HCT116 (cell line): ENCODE results near the gene ASF1A. TPM values are rescaled to one million over a fixed set of nuclear protein-coding genes. Genes with fewer than 3 reads are reported as not detected.

Experiments used
- ATAC-seq: fragments of 200-7000 bp; cut with Tn5 transposase; 2 replicates; pipeline ENCODE4 v1.9.1; 2020; ENCODE audit warnings: mild to moderate bottlenecking, moderate library complexity
- BruUV-seq: library from RNA; stranded (reverse); fragments of 400-500 nt; replicated peaks from 2 replicates; lab custom pipeline; 2021; lab: Mats Ljungman, UMichigan
- CTCF ChIA-PET: fragments of 300-600 bp; sonication (Branson Sonifier 250); formaldehyde crosslinking; loops from one replicate; lab custom pipeline; 2021; ENCODE audit warnings: antibody characterized with exemption; lab: Charles Lee
- POLR2A ChIA-PET: fragments of 300-600, 350-600 bp; sonication (Branson Sonifier 250); formaldehyde crosslinking; loops from one replicate; lab custom pipeline; 2021; ENCODE audit warnings: antibody characterized with exemption; lab: Charles Lee
- RAD21 ChIA-PET, 2 experiments: fragments of 300-600 bp; sonication (Branson Sonifier 250); formaldehyde crosslinking; loops; one replicate each; lab custom pipeline; 2023; ENCODE audit warnings: low total read pairs in 2 of 2; ENCODE audit not compliant: uncharacterized antibody in 2 of 2, unreplicated experiment in 2 of 2, low non-redundant PET in 1 of 2; lab: Charles Lee
- DNase-seq: peaks from one replicate; pipeline ENCODE4 v3.0.0-alpha.2; 2010; ENCODE audit warnings: low read depth, low spot score
- H2AFZ ChIP-seq: fragments of 200-600 bp; shearing (Covaris generic), sonication (generic); 2 replicates; pipeline ENCODE4 v1.6.1; 2017; ENCODE audit warnings: low read depth, mixed run types, mixed read lengths, antibody characterized with exemption, low read length; ENCODE audit not compliant: poor library complexity, severe bottlenecking
- H3K27ac ChIP-seq: 2 replicates; pipeline ENCODE4 v1.5.1; 2012; ENCODE audit warnings: low read depth, low read length
- H3K27me3 ChIP-seq: fragments of 200-600 bp; sonication (generic); 2 replicates; pipeline ENCODE4 v1.6.1; 2016; ENCODE audit warnings: mixed run types, low read length, mixed read lengths; ENCODE audit not compliant: insufficient read depth
- H3K36me3 ChIP-seq, 2 experiments: fragments of 200-500 bp in 1 of 2; fragments of 200-600 bp in 1 of 2; sonication (Bioruptor generic) in 1 of 2; sonication (generic) in 1 of 2; 2 replicates each; pipeline versions ENCODE4 v1.5.1 to v1.6.1; 2014 to 2016; ENCODE audit warnings: low read length in 2 of 2, inconsistent platforms in 1 of 2, mixed read lengths in 1 of 2, mixed run types in 1 of 2; ENCODE audit not compliant: insufficient read depth in 2 of 2, control insufficient read depth in 1 of 2
- H3K4me1 ChIP-seq, 2 experiments: fragments of 200-600 bp in 1 of 2; sonication (generic) in 1 of 2; 2 replicates each; pipeline versions ENCODE4 v1.5.1 to v1.6.1; 2012 to 2017; ENCODE audit warnings: low read length in 2 of 2, inconsistent platforms in 1 of 2, mild to moderate bottlenecking in 1 of 2, mixed read lengths in 1 of 2, mixed run types in 1 of 2, moderate library complexity in 1 of 2; ENCODE audit not compliant: insufficient read depth in 2 of 2, control insufficient read depth in 1 of 2
- H3K4me2 ChIP-seq: fragments of 200-600 bp; sonication (generic); 2 replicates; pipeline ENCODE4 v1.6.1; 2017; ENCODE audit warnings: mixed run types, low read length, mixed read lengths
- H3K4me3 ChIP-seq, 2 experiments: fragments of 200-600 bp in 1 of 2; sonication (generic) in 1 of 2; replicated peaks in 1 of 2; 2 replicates each; pipeline ENCODE4 v1.5.1; 2011 to 2016; ENCODE audit warnings: low read length in 2 of 2, control low read depth in 1 of 2, low read depth in 1 of 2, mild to moderate bottlenecking in 1 of 2, mixed read lengths in 1 of 2, mixed run types in 1 of 2
- H3K79me2 ChIP-seq: fragments of 200-600 bp; sonication (generic); 2 replicates; pipeline ENCODE4 v1.6.1; 2017; ENCODE audit warnings: mild to moderate bottlenecking, mixed run types, low read length, moderate library complexity, mixed read lengths; ENCODE audit not compliant: insufficient read depth
- H3K9ac ChIP-seq: fragments of 200-600 bp; sonication (generic); 2 replicates; pipeline ENCODE4 v1.6.1; 2016; ENCODE audit warnings: low read length, mixed read lengths
- H3K9me2 ChIP-seq: fragments of 200-600 bp; sonication (generic), shearing (Covaris generic); 2 replicates; pipeline ENCODE4 v1.6.1; 2017; ENCODE audit warnings: mixed run types, mild to moderate bottlenecking, moderate library complexity; ENCODE audit not compliant: insufficient read depth
- H3K9me3 ChIP-seq, 2 experiments: fragments of 200-500 bp in 1 of 2; fragments of 200-600 bp in 1 of 2; sonication (Bioruptor generic) in 1 of 2; sonication (generic) in 1 of 2; 2 replicates each; pipeline ENCODE4 v1.6.1; 2014 to 2017; ENCODE audit warnings: low read length in 2 of 2, mixed read lengths in 2 of 2, inconsistent platforms in 1 of 2, low read depth in 1 of 2, mild to moderate bottlenecking in 1 of 2, mixed run types in 1 of 2, moderate library complexity in 1 of 2; ENCODE audit not compliant: control insufficient read depth in 1 of 2, insufficient read depth in 1 of 2
- H4K20me1 ChIP-seq: fragments of 200-600 bp; sonication (generic), shearing (Covaris generic); 2 replicates; pipeline ENCODE4 v1.6.1; 2017; ENCODE audit warnings: mixed run types, mild to moderate bottlenecking, moderate library complexity; ENCODE audit not compliant: insufficient read depth
- CBX3 ChIP-seq: IDR thresholded peaks from 2 replicates; pipeline ENCODE4 v1.6.1; 2012; ENCODE audit warnings: low read depth
- EGR1 ChIP-seq: IDR thresholded peaks from 2 replicates; pipeline ENCODE4 v1.6.1; 2012; ENCODE audit warnings: low read depth
- ELF1 ChIP-seq: IDR thresholded peaks from 2 replicates; pipeline ENCODE4 v1.6.1; 2012; ENCODE audit warnings: low read depth, borderline replicate concordance
- EZH2 ChIP-seq: fragments of 200-600 bp; sonication (generic); IDR thresholded peaks from 2 replicates; pipeline ENCODE4 v1.6.1; 2017; ENCODE audit warnings: antibody characterized with exemption, mixed run types
- EZH2phosphoT487 ChIP-seq: fragments of 200-600 bp; IDR thresholded peaks from 2 replicates; pipeline ENCODE4 v1.6.1; 2018; ENCODE audit warnings: antibody characterized with exemption, borderline replicate concordance
- SP1 ChIP-seq: IDR thresholded peaks from 2 replicates; pipeline ENCODE4 v1.6.1; 2012; ENCODE audit warnings: low read depth
- TCF7L2 ChIP-seq: IDR thresholded peaks from 2 replicates; pipeline ENCODE4 v1.7.0; 2011; ENCODE audit warnings: borderline replicate concordance, inconsistent platforms; ENCODE audit not compliant: insufficient read depth, insufficient read length; ENCODE audit errors: extremely low read depth
- YY1 ChIP-seq: IDR thresholded peaks from 2 replicates; pipeline ENCODE4 v1.6.1; 2011; ENCODE audit warnings: low read length, low read depth, moderate library complexity, mild to moderate bottlenecking; ENCODE audit not compliant: insufficient replicate concordance; ENCODE audit errors: extremely low read depth
- ZFX ChIP-seq: fragments of 450-650 bp; IDR thresholded peaks from 2 replicates; pipeline ENCODE4 v1.6.1; 2017
- ZNF274 ChIP-seq: fragments of 200-500 bp; sonication (Bioruptor generic); IDR thresholded peaks from 2 replicates; pipeline ENCODE4 v1.6.1; 2014; ENCODE audit warnings: mild to moderate bottlenecking, low read depth, low read length, inconsistent platforms
- intact Hi-C: fragments of 100-400 bp; cut with micrococcal nuclease; formaldehyde crosslinking; loops from 2 replicates; pipeline ENCODE4 v1.10.0; 2022
- total RNA-seq: library from RNA; stranded (reverse); gene quantifications from one replicate; pipeline ENCODE4 v1.2.1, GENCODE V29; 2021; ENCODE audit not compliant: unreplicated experiment
- TF ChIP-seq, protein P1 (sequence below): IDR thresholded peaks from 2 replicates; pipeline ENCODE4 v1.6.1; 2012

The ASF1A gene
- total RNA-seq, 1 experiment from 2014 or later, result 23.3 TPM

DNA sequence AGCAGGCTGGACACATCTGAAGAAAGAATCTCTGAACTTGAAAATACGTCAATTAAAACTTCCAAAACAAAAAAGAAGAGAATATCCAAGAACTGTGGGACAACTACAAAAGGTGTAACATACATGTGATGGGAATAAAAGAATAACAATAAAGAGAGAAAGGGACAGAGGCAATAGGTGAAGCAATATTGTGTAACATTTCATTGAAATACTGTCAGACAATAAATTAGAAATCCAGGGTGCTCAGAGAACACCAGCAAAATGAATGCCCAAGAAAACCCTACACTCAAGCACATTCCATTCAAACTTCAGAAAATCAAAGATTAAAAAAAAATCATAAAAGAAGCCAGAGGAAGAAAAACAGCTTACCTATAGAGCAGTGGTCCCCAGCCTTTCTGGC is 33.6 kb upstream of the ASF1A start:
- Histone ChIP-seq H3K4me1 (no peaks in the 10 kb centered on the region), H3K27ac (no peak overlapping the region), H3K4me2 (no peak overlapping the region), H3K27me3 (no peaks in the 10 kb centered on the region), H3K9ac (no peak overlapping the region), H3K36me3 (no peaks in the 10 kb centered on the region), H2AFZ (no peak overlapping the region), H3K4me3 (no peak overlapping the region), H3K9me3 (no peaks in the 10 kb centered on the region), H3K79me2 (0 out of 2 replicates have a peak, but pooled peaks cover 4% of the 10 kb centered on the region)
- ATAC-seq (no peak), DNase-seq (no peak)
- intact Hi-C loops, result no loop called here
- CTCF ChIA-PET, result no interaction called here
- no TSS peak for BruUV-seq
- POLR2A ChIA-PET, result no interaction called here
- RAD21 ChIA-PET, result interaction anchor here in 1 of 2 experiments (0.6 kb wide), 1 partner anchor 320 kb away, joined by 3 read pairs; no protein-coding TSS in a partner anchor
- TF ChIP-seq YY1 (no peak), ZFX (no peak), ZNF274 (no peak), SP1 (no peak), EZH2phosphoT487 (no peak), EZH2 (no peak), EGR1 (no peak), CBX3 (no peak), ELF1 (no peak), TCF7L2 (no peak)
- TF ChIP-seq, protein P1, sequence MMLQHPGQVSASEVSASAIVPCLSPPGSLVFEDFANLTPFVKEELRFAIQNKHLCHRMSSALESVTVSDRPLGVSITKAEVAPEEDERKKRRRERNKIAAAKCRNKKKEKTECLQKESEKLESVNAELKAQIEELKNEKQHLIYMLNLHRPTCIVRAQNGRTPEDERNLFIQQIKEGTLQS, result no peak
- TF ChIP-seq, all 23 proteins: peak for 0
- no peaks in the 10 kb centered on the region for H3K9me2 ChIP-seq
- no peaks in the 10 kb centered on the region for H4K20me1 ChIP-seq

- no peaks in the 10 kb centered on the region for H3K27me3 ChIP-seq
- ChIA-PET RAD21 (no interaction called here), CTCF (no interaction called here)
Measured at GRCh38 chr6:118860880-118861279, 33.1 kb upstream of the ASF1A start.

More at GRCh38 chr6:118860880-118861279, 33.1 kb upstream of the ASF1A start:
- DNase-seq (no peak), ATAC-seq (0 out of 2 replicates have a peak, but pooled peaks have one; percentile 14)
- POLR2A ChIA-PET, result no interaction called here
- BruUV-seq, result no TSS peak
- H3K9ac ChIP-seq, result no peak overlapping the region
- no peaks in the 10 kb centered on the region for H3K9me2 ChIP-seq
- 0 out of 2 replicates have a peak, but pooled peaks cover 4% of the 10 kb centered on the region for H3K79me2 ChIP-seq
- H3K36me3 ChIP-seq, result no peaks in the 10 kb centered on the region
- H3K27ac ChIP-seq, result no peak overlapping the region
- H2AFZ ChIP-seq, result no peak overlapping the region
- no peak overlapping the region for H3K4me2 ChIP-seq
- H4K20me1 ChIP-seq, result no peaks in the 10 kb centered on the region
- no peak overlapping the region for H3K4me3 ChIP-seq
- H3K4me1 ChIP-seq, result no peaks in the 10 kb centered on the region
- no peaks in the 10 kb centered on the region for H3K9me3 ChIP-seq
- intact Hi-C loops, result no loop called here
- TF ChIP-seq ELF1, result no peak
- no peak for TF ChIP-seq TCF7L2
- no peak for TF ChIP-seq ZNF274
- no peak for TF ChIP-seq CBX3
